Hepatocyte (in vitro differentiated cells): ENCODE results near the gene MAST4.

Source experiments
- CTCF ChIP-seq: fragments of 200-600 bp; sonication (generic); IDR thresholded peaks from 2 replicates; pipeline ENCODE4 v1.5.1; 2016; ENCODE audit warnings: antibody characterized with exemption, mild to moderate bottlenecking; ENCODE audit not compliant: poor library complexity
- EZH2 ChIP-seq: fragments of 200-600 bp; sonication (generic); IDR thresholded peaks from 2 replicates; pipeline ENCODE4 v1.6.1; 2016; ENCODE audit warnings: antibody characterized with exemption, mild to moderate bottlenecking, borderline replicate concordance

DNA sequence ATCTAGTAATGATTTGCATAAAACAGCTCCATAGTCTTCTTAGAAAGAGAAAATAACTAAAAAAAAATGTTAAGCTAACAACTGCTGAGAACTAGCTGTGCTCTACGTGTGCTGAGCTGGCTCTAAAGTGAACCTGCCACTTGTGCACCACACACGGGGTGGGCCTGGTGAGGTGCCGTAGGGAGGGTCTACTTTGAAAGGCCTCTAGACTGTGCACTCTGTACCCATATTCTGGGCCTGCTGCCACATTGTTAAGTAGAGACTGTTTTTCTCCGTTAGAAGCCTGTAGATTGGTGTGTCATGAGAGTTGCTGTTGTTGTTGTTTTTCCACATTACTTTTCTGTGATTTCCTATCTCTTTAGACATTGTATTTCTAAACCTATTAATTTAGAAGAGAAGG is 506.5 kb downstream of the MAST4 start:
- TF ChIP-seq CTCF = no peak
- TF ChIP-seq EZH2 = no peak
